Skeletal muscle tissue (tissue), 5 donors: ENCODE results near the gene PTPN2. TPM values are rescaled to one million over a fixed set of nuclear protein-coding genes. Genes with fewer than 3 reads are reported as not detected.

Experiments
- H3K27ac ChIP-seq: one replicate; pipeline ENCODE4 v1.7.0; 2013; ENCODE audit warnings: mild to moderate bottlenecking, low read depth, low read length, inconsistent platforms
- H3K27me3 ChIP-seq, 3 donors: one replicate each; pipeline ENCODE4 v1.7.0; 2013; ENCODE audit warnings: low read length in 3 of 3; ENCODE audit not compliant: control insufficient read depth in 3 of 3, insufficient read depth in 3 of 3
- H3K36me3 ChIP-seq, 3 donors: one replicate each; pipeline ENCODE4 v1.7.0; 2013; ENCODE audit warnings: low read length in 3 of 3; ENCODE audit not compliant: control insufficient read depth in 3 of 3, insufficient read depth in 3 of 3
- H3K4me1 ChIP-seq, 3 donors: one replicate each; pipeline ENCODE4 v1.7.0; 2013; ENCODE audit warnings: low read length in 3 of 3, mild to moderate bottlenecking in 3 of 3; ENCODE audit not compliant: control insufficient read depth in 3 of 3, insufficient read depth in 3 of 3
- H3K4me3 ChIP-seq, 3 donors: one replicate each; pipeline ENCODE4 v1.7.0; 2013; ENCODE audit warnings: low read length in 3 of 3
- H3K9ac ChIP-seq, 3 donors: one replicate each; pipeline ENCODE4 v1.7.0; 2013; ENCODE audit warnings: low read length in 3 of 3, mild to moderate bottlenecking in 3 of 3, moderate library complexity in 2 of 3, low read depth in 1 of 3
- H3K9me3 ChIP-seq, 3 donors: one replicate each; pipeline ENCODE4 v1.7.0; 2013; ENCODE audit warnings: low read length in 3 of 3; ENCODE audit not compliant: control insufficient read depth in 3 of 3
- small RNA-seq: library from RNA; depleted of rRNA; stranded (forward); fragments of <200 nt; gene quantifications from one replicate; pipeline ENCODE3, GENCODE V24; 2014
- total RNA-seq: library from RNA; depleted of rRNA; stranded (reverse); fragments of >200 nt; gene quantifications from one replicate; pipeline ENCODE4 v1.2.3, GENCODE V29; 2014
- donor health status: Osteomylitis.

The PTPN2 gene
- total RNA-seq, 1 donor from 2014 or later = 17.2 TPM

GRCh38 chr18:12742453-12742852 is 141.6 kb downstream of the PTPN2 start:
- Histone ChIP-seq H3K9ac (no peak overlapping the region), H3K27ac (no peak overlapping the region), H3K36me3 (no peaks in the 10 kb centered on the region), H3K4me1 (no peaks in the 10 kb centered on the region), H3K27me3 (no peaks in the 10 kb centered on the region), H3K9me3 (no peaks in the 10 kb centered on the region), H3K4me3 (no peak overlapping the region)

Small RNA genes lying within 50 kb of the gene (small RNA-seq; reads per million reads assigned to genes)
- not detected for gene RF00019

Other genes with a start within 250 kb of the PTPN2 start
- 15.1 TPM for gene SPIRE1, start 226.1 kb downstream of the PTPN2 start, total RNA-seq
- 8.4 TPM for gene CEP76, start 181.5 kb downstream of the PTPN2 start, total RNA-seq
- gene PSMG2, start 181.2 kb downstream of the PTPN2 start, total RNA-seq = 64.2 TPM
- gene SEH1L, start 63.8 kb upstream of the PTPN2 start, total RNA-seq = 18.8 TPM
- gene CEP192, start 107.1 kb upstream of the PTPN2 start, total RNA-seq = 56.9 TPM